HCEC 1CT (cell line): ENCODE measurements around the gene EBF3.

ENCODE experiments used
- DNase-seq: peaks from one replicate; pipeline ENCODE4 v3.0.0-alpha.2; 2017

Gene EBF3

GRCh38 chr10:129942936-129943715 lies 20.9 kb downstream of the EBF3 start:
- no peak for DNase-seq

- no peak for DNase-seq
These were observed 21.7 kb downstream of the EBF3 start for GRCh38 chr10:129942391-129942790.

DNA sequence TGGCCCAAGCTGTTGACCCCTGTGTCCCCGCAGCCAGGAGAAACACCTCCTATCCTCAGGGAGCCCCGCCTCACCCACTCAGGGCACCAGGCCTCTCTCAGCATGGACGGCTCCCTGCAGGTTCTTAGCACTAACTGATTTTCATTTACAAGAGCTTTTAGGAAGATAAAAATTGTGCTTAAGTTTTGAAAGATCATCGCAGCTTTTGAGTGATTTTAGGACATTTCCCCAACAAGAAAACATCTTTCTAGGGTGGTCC lies 22.1 kb downstream of the EBF3 start:
- no peak for DNase-seq

DNA sequence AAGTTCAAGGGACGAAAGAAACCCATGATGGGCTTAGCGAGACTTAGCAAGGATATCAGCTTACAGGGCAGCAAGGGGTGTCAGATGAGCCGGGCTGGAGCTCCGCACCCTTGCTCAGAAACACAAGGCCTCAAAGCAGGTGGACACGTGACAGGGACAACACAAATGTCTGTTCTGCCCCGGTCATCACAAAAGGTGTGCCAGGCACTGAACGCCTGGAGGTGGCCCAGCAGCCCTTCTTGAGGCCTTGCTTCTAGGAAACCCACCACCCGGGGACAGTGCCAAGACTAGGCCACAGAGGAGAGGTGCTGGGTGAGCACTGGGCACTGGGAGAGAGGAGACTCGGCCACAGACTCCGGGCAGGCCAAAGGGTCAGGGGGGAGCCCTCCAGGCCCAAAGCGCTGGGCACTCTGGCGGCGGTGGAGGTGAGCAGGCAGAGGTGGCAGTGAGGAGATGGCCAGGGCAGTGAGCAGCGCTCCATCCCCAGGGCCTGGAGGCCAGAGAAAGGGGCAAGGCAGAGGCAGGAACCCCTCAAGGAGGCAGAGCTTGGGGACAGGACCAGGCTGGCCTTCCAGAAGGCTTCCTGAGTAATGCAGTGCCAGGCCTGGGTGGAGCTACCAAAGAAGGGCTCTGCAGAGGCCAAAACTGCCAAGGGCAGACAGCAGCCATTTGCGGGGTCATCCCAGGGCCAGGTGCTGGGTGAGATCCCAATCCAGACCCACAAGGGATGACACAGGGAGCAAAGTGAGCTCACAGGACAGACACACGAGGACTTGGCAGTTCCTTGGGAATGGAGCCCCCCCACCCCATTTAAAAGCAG lies 22.7 kb downstream of the EBF3 start:
- DNase-seq: no peak

DNA sequence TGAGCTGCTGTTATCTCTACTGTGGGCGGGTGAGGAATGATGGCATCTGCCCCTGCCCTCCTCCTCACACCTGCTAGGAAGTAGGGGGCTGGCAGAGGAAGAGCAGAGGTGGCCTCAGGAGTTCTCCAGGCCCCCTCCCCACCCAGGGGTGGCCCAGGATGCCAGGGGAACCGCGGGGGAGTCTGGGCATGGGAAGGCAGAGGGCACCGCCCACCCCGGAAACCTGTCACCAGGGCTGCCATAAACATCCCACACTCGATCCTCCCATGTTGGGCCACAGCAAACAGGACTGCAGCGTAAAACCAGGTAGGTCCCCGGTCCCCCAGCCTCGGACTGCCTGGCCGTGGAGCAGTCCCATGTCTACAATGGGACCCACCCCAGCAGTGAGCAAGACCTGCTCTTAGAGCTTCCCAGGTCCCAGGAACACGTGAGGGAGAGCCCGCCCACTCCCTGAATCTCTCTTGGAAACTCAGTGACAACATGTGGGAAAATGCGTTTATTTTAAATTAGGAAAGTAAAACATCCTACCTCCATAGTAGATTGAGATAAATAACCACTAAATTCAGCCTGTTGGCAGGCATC lies 23.4 kb downstream of the EBF3 start:
- no peak for DNase-seq

DNA sequence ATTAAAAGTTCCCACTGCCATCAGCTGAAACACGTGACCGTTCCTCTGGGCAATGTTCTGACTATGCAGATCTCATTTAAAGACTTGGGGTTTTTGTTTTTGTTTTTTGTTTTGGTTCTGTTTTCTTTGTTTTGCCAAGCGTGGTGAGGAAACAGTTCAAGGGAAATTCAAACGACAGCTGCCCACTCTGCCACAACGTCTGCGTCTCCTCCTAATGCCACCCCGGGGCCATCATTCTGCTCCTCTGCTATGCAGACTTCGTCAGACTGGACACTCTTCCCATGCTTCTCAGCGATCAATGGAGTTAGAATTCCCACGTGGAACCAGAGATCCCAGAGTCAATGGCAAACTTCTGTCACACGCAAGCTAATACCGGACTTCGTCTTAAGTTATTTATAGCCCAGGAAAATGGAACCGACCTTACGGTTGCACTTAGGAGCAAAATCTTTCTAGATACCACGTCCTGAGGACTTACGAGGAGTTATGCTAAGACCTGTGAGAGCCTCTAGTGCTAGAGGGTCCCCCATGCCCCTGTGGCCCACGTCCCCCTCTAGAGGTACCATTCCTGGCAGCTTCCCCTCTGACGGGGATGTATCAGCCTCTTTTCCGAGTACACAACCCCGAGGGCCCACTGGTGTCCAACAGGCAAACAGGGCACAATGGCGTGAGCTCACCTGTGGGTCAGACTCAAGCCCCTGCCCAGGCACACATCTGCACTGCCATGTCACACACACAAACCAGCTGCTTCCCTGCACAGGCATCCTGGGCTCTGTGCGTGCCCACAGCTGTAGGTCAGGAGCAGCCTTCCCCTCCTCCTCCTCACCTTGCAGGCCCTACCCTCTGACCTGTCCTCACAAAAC lies 24.4 kb downstream of the EBF3 start:
- no peak for DNase-seq

DNA sequence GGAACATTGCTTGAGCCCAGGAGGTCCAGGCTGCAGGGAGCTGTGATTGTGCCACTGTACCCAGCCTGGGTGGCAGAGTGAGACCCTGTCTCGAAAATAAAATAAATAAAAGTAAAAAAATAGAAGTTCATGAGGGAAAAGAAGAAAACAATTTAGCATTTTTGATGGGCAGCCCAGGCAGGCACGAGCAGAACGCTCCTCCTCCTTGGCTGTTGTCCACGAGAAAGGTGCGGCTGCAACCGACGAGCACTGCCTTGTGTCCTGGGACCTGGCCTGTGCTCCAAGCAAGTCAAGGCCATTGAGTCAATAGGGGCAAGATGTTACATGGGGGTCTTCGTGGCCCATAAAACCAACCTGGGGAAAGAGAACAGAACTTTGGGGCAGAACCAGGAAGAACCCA lies 25.6 kb downstream of the EBF3 start:
- no peak for DNase-seq

GRCh38 chr10:129937351-129937751 lies 26.7 kb downstream of the EBF3 start:
- DNase-seq: no peak

DNA sequence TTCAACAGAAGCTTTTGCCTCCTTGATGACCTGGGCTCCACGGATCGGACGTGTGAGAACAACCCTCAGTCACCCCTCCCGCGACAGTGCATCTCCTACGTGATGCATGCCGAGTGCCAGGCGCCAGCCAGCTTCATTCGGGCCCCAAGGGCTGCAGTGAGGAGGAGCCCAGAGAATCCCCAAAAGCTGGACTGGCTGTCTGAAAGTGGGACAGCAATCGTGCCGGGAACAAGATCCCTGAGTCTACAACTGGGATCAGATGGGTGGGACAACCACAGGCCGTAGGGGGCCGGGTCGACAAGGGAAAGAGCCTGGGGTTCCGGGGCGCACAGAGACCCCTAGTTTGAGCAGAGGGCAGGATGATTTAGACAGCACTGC lies 27.2 kb downstream of the EBF3 start:
- no peak for DNase-seq

- no peak for DNase-seq
These were observed 27.7 kb downstream of the EBF3 start for GRCh38 chr10:129936266-129936922.

DNA sequence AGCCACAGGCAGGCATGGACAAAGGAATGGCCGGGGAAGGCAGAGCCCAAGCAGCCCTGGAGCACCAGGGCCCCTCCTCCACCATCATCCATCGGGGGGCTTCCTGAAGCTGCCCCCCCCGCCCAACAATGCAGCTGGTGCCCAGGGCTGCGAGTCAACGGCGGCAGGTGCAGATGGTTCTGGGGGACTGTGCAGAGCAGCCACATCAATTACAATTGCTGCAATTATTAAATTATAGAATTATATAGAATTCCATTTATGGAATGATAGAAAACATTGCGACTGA lies 28.3 kb downstream of the EBF3 start:
- no peak for DNase-seq

GRCh38 chr10:129935102-129935866 lies 28.8 kb downstream of the EBF3 start:
- no peak for DNase-seq

- DNase-seq: no peak
These were observed 29.7 kb downstream of the EBF3 start for GRCh38 chr10:129934196-129934925.

DNA sequence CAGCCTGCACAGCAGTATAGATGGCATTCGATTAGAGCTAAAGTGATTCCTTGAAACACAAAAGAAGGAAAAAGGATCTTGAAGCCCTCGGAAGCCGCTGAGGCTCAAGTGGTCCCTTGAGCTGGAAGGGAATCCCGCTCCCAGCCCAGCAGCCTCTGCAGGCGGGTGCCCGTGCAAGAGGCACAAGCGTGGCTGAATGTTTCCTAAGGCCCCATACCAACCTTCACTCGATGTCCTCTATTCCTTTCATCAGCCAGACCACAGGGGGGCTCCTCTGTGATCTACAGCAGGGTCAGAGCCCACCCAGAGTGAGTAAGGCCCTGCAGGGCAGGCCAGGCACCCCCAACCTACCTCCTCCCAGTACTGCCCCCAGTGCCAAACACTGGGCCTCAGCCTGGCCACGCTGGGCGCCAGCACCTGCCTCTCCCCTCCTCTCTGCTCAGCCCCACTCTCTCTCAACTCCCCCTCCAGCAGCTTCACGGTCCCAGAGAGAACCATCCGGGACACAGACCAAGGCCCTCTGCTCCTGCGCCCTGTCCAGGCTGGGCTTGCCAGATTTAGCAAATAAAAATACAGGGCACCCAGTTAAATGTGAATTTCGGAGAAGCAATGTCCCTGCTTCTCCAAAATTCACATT lies 30.5 kb downstream of the EBF3 start:
- no peak for DNase-seq

- DNase-seq: no peak
These were observed 31.2 kb downstream of the EBF3 start for GRCh38 chr10:129932751-129933433.

GRCh38 chr10:129932182-129932581 lies 31.9 kb downstream of the EBF3 start:
- no peak for DNase-seq

DNA sequence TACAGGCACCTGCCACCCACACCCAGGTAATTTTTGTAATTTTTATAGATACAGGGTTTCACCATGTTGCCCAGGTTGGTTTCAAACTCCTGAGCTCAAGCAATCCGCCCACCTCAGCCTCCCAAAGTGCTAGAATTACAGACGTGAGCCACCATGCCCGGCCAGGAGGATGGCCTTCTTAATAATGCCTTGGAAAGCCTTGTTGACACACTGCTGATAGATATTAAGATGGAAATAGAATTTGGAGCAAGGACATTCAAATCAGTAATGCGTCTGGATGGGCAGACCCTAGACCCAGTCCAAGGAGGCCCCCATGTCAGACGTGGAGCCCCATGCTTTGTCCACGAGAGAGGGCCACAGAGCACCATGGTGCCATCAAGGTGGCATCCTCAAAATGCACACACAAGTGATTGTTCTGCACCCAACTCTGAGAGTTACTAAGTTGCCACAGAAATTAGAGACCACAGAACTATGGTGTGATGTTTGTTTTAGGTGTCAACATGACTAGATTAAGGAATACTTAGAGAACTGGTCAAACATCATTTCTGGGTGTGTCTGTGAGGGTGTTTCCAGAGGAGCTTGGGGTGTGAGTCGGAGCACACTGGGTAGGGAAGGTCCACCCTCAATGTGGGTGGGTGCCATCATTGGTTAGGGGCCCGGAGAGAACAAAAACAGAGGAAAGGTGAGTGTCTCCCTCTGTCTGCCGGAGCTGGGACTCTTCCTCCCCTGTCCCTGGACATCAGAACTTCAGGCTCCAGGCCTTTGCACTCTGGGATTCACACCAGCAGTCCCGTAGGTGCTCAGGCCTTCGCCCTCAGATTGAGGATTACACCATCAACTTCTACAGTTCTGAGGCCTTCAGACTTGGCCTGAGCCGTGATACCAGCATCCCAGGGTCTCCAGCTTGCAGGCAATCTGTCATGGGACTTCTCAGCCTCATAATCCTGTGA lies 34.5 kb downstream of the EBF3 start:
- DNase-seq: no peak

DNA sequence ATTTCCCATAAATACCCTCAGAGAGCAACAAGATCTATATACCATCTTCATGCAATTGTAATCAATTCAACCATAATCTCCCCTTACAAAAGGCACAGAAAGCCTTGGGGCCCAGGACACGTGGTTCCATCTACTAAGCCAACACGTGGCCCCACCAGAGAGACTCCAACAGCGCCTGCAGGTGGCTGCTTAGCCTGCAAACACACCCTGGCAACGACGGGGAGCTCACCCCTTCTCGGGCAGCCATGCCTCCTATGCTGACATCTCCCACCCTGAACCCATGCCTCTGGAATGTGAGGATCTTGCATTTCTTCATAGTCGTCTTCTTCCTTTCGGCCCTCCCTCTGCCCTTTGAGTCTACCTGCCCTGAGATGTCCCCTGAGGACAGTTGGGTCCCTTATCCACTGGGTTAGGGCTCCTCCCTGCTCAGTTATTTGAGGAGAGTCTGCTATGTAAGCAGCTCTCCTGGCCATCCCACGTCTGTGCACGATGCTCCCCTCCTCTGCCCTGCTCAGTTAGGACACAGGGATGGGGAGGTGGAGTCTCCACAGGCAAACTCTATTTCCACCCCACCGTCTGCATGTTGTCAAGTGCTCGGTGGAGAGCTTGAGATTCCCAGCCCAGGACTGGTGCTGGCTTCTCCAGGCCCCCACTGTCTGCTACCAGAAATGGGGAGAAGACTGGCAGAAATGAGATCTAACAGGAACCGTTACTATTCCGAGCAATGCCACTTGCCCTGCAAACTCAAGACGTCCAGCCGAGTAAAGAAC lies 36.5 kb downstream of the EBF3 start:
- no peak for DNase-seq
